Measurements from ENCODE around the gene NUP43.
"Not testable (repeated sequence)": the region's sequence is repeated elsewhere in the genome, so short reads cannot be mapped to it uniquely, and the experiment has no call there.

The NUP43 gene

DNA sequence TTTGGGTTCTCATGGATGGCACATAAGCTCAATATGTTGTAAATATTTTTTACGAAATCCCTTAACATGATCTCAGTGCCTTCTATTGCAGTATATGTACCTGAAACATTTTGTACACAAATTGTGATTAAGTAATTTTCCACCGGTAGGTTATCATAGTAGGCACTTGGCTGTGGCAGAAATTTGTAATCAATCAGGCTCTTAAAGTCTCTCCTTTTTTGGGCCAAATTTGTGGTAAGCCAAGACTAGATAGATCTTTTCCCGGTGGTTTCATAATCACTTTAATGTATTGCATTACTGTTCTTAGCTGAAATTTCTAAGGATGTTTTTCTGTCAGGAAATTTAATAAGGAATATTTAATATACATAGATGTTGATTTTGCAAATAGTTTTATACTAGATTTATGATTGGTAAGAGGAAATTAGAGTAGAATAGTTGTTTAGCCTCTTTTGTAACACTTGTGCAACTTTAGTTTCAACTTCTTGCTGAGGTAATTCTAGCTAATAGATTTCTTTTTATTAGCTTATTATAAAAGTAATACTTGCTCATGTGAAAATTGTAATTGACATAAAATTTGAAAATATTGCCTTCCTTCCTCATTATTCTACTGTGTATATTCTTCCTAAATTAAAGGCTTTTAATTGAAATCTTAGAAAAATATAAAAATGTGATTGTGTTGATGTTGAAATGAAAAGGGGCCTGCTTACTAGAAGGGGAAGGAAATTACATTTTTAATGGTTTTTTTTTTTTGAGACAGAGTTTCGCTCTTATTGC is 6.5 kb upstream of the NUP43 start:
- Mint-ChIP-seq H3K27me3 (no peaks in the 10 kb centered on the region), H3K4me3 (no peak overlapping the region), H3K9me3 (no peaks in the 10 kb centered on the region), H3K27ac (no peak overlapping the region), H3K4me1 (peaks cover 30% of the 10 kb centered on the region)
- DNase-seq: no peak
- ATAC-seq: no peak

DNA sequence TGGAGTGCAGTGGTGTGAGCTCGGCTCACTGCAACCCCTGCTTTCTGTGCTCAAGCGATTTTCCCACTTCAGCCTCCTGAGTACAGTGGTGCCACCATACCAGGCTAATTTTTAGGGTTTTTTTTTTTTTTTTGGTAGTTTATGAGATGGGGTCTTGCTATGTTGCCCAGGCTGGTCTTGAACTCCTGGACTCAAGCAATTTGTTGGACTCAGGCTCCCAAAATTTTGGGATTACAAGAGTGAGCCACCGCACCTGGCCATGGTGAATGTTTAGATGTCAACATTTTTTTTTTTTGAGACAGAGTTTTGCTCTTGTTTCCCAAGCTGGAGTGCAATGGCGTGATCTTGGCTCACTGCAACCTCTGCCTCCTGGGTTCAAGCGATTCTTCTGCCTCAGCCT is 5.6 kb upstream of the NUP43 start:
- DNase-seq, ATAC-seq, H3K27me3 Mint-ChIP-seq, H3K9me3 Mint-ChIP-seq, H3K27ac Mint-ChIP-seq: not testable (repeated sequence)
- peaks cover 39% of the 10 kb centered on the region for H3K4me1 Mint-ChIP-seq
- H3K4me3 Mint-ChIP-seq: peak overlapping the region in 1 of 2 donors; percentile 12

DNA sequence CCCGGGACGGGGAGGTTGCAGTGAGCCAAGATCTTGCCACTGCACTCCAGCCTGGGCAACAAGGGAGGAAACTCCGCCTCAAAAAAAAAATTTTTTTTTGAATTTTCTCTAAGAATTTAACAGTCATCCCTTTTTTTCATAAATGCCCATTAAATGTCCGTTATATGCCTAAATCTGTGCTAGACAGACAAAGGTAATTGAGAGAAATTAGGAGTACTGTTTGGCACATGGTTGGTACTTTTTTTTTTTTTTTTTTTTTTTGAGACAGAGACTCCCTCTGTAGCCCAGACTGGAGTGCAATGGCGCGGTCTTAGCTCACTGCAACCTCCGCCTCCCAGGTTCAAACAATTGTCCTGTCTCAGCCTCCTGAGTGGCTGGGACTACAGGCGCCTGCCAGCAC is 4.9 kb upstream of the NUP43 start:
- peaks cover 44% of the 10 kb centered on the region for H3K4me1 Mint-ChIP-seq
- ATAC-seq: no peak
- H3K27me3 Mint-ChIP-seq: no peaks in the 10 kb centered on the region

DNA sequence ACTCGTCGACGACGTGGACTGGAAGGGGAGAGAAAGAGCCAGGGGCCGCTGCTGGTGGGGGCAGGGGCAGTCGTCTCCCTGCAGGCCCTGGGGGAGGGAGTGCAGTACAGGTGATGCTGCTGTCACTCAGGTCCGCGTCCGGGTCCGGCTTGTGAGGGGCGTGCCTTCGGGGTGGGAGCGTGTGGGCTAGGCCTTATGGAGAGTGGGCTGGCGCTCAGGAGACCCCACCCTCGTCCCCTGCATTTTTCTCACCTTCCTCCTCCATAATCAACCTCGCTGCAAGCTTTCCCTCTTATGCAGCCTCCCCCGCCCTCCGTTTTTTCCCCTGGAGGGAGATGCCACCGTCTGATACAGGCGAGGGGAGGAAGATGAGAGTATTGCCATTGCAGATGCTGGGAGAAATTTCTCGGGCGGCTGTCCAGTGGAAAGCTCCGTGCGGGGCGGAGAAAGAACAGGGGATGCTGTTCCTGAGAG is 3.8 kb upstream of the NUP43 start:
- Mint-ChIP-seq H3K4me3 (peak overlapping the region; percentile 89 to 98), H3K27ac (peak overlapping the region; percentile 82 to 94), H3K9me3 (no peaks in the 10 kb centered on the region), H3K27me3 (no peaks in the 10 kb centered on the region), H3K4me1 (peaks cover 50% of the 10 kb centered on the region)
- ATAC-seq (peak; percentile 51), DNase-seq (peak; percentile 67 to 68)

More for the DNA sequence above, 4.9 kb upstream of the NUP43 start:
- Mint-ChIP-seq H3K27ac (no peak overlapping the region), H3K4me3 (peak overlapping the region; percentile 89 to 98), H3K9me3 (no peaks in the 10 kb centered on the region)
- DNase-seq: no peak

DNA sequence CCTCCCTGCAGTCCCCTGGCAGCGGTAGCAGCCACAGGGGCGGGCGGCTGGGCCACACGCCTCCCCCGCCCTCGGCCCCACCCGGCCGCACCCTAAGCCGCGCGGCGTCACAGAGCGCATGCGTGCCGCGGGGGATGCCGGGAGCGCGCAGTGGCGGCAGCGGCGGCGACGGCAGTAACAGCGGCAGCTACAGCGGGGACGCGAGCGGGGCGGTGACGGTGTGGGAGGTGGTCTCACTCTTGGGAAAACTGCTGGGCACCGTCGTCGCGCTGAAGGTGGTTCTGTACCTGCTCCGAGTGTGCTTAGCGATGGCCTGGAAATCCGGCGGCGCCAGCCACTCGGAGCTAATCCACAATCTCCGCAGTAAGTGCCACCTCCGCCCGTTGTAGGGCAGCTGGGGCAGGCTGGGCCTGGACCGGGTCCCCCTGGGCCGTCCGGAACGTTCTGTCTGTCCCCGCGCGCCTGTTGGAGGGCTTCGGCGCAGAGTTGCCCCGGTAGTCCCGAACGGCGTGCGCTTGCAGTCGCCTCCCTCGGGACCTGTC is 3.3 kb upstream of the NUP43 start, which contains the start of gene PCMT1:
Gene PCMT1 (plus strand): TSS at position 148 of the 542 bp plus-strand sequence. CDS start 161 bp downstream, at position 309.
- H3K4me1 Mint-ChIP-seq: peaks cover 51% of the 10 kb centered on the region

DNA sequence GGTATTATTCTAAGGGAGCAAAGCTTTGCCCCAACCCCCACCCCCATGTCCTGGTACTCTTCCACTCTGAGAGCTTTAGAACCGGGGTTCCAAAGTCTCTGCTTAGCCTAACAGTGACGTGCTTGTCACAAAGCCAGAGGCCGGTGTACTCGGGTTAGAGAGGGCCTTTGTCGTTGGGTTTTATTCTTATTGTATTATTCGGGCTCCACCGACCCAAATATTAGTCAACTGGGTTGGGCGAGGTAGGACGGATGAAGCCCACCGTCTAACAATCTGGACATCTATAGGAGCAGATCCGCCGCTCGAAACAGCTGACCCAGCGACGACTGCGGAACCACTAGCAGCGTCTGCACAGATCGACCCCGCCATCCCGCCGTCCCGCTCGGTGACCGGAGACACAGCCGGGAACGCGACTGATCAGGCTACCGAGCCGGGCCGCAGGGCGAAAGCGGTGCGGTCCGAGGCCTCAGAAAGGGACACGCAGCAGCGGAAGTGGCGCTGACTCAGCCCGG is 2.8 kb upstream of the NUP43 start:
- Mint-ChIP-seq H3K4me3 (peak overlapping the region; percentile 89 to 98), H3K27ac (peak overlapping the region; percentile 92 to 94), H3K4me1 (peaks cover 51% of the 10 kb centered on the region)
- not testable (repeated sequence) for DNase-seq, H3K9me3 Mint-ChIP-seq, H3K27me3 Mint-ChIP-seq
- ATAC-seq: peak; percentile 40

More for the DNA sequence above, 3.3 kb upstream of the NUP43 start, which contains the start of gene PCMT1:
- no peaks in the 10 kb centered on the region for H3K9me3 Mint-ChIP-seq
- ATAC-seq: peak; percentile 91
- H3K27me3 Mint-ChIP-seq: no peaks in the 10 kb centered on the region
- DNase-seq: peak; percentile 95 to 97
- peak within 1 kb of the TSS; percentile 92 to 94 for H3K27ac Mint-ChIP-seq
- H3K4me3 Mint-ChIP-seq: peak within 1 kb of the TSS; percentile 89 to 98

DNA sequence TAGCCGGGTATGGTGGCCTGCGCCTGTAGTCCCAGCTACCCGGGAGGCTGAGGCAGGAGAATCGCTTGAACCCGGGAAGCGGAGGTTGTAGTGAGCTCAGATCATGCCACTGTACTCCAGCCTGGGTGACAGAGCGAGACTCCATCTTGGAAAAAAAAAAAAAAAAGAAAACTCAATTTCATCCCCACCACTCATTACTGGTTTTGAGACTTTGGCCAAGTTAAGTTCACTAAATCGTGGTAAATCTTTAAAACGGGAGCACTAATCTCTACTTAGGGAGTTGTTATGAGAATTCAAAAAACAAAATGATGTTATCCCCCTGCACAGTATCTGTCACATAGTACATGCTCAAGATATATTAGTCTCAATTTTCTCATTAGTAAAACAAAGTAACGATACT is 1.1 kb downstream of the NUP43 start:
- peaks cover 30% of the 10 kb centered on the region for H3K4me1 Mint-ChIP-seq
- not testable (repeated sequence) for H3K27me3 Mint-ChIP-seq, ATAC-seq, H3K9me3 Mint-ChIP-seq, DNase-seq
- H3K4me3 Mint-ChIP-seq: peak overlapping the region; percentile 99 to 100
- H3K27ac Mint-ChIP-seq: peak overlapping the region; percentile 92 to 94

DNA sequence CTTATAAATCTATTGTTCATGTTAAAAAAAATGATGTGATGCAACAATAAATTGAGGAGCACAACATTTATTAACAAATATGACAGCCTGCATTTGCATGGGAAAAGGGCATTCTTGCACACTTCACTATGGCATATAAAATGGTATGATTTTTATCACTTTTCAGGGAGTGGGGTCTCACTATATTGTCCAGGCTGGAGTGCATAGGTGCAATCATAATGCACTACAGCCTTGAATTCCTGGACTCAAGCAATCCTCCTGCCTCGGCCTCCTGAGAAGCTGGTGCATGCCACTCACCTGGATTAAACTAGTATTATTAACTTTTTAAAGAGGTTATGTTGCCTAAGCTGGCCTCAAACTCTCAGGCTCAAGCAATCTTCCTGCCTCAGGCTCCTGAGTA is 11.4 kb downstream of the NUP43 start:
- Mint-ChIP-seq H3K4me3 (no peak overlapping the region), H3K9me3 (no peaks in the 10 kb centered on the region), H3K27ac (no peak overlapping the region), H3K4me1 (no peaks in the 10 kb centered on the region), H3K27me3 (no peaks in the 10 kb centered on the region)
- DNase-seq: no peak
- no peak for ATAC-seq

DNA sequence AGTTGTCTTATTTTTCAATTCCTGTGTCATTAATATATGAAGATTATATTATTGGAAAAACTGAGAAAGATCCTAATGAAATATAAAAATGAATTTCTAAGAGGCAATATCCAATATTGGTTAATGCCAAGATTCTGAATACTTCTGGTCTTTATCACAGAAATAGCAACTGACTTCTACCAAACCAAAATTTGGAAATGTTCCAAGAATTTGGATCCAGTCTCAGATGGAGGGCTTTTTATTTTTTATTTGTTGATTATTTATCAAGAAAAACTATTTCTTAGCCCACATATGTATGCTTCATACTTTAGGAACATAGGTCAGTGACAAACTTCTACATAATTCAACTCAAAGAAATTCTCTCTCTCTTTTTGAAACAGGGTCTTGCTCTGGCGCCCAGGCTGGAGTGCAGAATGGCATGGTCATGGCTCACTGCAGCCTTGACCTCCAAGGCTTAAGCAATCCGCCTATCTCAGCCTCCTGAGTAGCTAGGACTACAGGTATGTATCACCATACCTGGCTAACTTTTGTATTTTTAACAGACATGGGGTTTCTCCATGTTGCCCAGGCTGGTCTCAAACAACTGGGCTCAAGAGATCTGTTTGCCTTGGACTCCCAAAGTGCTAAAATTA is 13.1 kb downstream of the NUP43 start:
- no peak for DNase-seq
- Mint-ChIP-seq H3K4me3 (no peak overlapping the region), H3K4me1 (peaks cover 16% of the 10 kb centered on the region), H3K27me3 (no peaks in the 10 kb centered on the region), H3K9me3 (no peaks in the 10 kb centered on the region), H3K27ac (no peak overlapping the region)
- no peak for ATAC-seq

DNA sequence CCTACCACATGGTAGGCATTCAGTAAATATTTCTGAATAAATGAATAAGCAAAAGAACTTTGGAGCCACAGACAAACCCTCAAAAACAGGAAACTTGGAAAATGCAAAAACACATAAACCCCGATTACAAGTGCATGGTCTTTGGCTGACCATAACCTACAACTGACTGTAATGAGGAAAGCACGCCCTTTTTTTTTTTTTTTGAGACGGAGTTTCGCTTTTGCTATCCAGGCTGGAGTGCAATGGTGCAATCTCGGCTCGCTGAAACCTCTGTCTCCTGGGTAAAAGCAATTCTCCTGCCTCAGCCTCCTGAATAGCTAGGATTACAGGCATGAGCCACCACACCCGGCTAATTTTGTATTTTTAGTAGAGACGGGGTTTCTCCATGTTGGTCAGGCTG is 16.5 kb downstream of the NUP43 start:
- peaks cover 17% of the 10 kb centered on the region for H3K4me1 Mint-ChIP-seq
- ATAC-seq (no peak), DNase-seq (no peak)
- H3K27me3 Mint-ChIP-seq: no peaks in the 10 kb centered on the region
- H3K9me3 Mint-ChIP-seq: no peaks in the 10 kb centered on the region
- no peak overlapping the region for H3K4me3 Mint-ChIP-seq
- peak overlapping the region in 1 of 2 donors; percentile 26 for H3K27ac Mint-ChIP-seq

DNA sequence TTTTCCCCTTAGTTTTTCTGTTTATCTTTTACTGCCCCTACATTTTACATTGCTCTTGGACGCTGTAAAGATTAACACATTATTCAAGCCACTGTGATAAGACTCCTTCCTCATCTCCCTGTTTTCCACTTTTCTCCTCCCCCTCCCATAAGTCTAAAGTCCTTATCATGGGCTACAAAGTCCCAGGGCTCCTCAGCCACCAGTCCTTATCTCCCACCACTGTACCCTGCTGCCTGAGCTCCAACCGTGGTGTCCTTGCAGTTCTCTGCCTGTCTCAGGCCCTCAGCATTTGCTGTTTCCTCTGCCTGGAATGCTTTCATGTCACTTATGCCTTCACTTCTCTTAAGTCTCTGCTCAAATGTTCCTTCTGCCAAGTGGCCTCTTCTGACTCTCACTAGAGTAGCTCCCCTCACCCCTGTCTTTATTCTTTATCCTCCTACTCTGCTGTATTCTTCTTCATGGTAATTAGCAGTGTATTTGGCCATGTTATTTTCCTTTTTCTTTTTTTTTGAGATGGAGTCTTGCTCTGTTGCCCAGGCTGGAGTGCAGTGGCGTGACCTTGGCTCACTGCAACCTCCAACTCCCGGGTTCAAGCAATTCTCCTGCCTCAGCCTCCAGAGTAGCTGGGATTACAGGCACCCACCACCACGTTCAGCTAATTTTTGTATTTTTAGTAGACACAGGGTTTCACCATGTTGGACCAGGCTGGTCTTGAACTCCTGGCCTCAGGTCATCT is 17.7 kb downstream of the NUP43 start:
- no peaks in the 10 kb centered on the region for H3K27me3 Mint-ChIP-seq
- DNase-seq (no peak), ATAC-seq (no peak)
- peak overlapping the region in 1 of 2 donors; percentile 59 for H3K27ac Mint-ChIP-seq
- no peak overlapping the region for H3K4me3 Mint-ChIP-seq
- H3K4me1 Mint-ChIP-seq: peaks cover 22% of the 10 kb centered on the region
- H3K9me3 Mint-ChIP-seq: no peaks in the 10 kb centered on the region

DNA sequence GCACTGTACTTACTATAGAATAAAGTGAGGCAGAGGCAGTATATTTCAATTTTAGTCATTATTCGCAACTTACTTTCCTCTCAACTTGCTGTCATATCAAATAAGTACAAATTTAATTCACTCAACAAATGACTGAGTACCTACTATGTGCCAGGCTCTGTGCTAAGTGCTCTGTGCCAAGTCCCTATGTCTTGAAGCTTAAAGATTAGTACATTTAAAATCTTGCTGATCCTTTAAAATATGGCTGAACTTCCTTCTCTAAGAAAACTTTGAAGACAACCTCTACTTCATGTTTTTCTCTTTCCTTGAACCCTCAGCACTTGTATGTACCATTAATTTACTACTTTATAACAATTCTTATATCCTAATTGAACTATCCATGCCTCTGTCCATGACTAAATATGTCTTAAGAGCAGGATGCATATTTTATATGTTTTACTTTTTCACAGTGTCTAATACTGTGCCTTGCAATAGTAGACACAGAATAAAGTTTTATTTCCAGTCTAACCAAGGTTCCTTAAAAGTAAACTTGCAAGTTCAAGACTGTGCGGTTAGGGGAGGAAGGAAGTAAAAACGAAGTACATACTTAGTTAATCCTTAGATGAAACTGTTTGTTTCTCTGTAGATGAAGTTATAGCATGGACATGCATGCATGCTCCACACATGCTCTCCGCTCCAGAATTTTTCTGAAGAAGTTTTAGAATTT is 18.4 kb downstream of the NUP43 start:
- Mint-ChIP-seq H3K27ac (peak overlapping the region in 1 of 2 donors; percentile 59), H3K4me1 (peaks cover 23% of the 10 kb centered on the region), H3K4me3 (no peak overlapping the region), H3K27me3 (no peaks in the 10 kb centered on the region), H3K9me3 (no peaks in the 10 kb centered on the region)
- no peak for DNase-seq
- no peak for ATAC-seq

DNA sequence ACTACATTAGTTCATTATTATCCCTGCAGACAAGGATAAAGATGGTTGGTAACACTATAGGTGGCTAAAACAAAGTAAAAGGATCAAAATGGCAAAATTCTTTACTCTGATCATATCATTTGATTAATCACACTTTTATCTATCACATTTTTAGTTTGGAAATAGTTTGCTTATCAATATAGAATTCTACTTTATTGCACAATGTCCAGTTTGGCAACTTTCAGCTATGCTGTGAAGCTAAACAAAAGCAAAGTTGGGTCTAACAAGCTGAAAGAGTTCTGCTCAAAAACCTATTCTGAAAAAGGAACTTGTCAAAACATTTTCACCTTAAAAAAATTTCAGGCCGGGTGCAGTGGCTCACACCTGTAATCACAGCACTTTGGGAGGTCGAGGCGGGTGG is 20.5 kb downstream of the NUP43 start:
- H3K27ac Mint-ChIP-seq: no peak overlapping the region

DNA sequence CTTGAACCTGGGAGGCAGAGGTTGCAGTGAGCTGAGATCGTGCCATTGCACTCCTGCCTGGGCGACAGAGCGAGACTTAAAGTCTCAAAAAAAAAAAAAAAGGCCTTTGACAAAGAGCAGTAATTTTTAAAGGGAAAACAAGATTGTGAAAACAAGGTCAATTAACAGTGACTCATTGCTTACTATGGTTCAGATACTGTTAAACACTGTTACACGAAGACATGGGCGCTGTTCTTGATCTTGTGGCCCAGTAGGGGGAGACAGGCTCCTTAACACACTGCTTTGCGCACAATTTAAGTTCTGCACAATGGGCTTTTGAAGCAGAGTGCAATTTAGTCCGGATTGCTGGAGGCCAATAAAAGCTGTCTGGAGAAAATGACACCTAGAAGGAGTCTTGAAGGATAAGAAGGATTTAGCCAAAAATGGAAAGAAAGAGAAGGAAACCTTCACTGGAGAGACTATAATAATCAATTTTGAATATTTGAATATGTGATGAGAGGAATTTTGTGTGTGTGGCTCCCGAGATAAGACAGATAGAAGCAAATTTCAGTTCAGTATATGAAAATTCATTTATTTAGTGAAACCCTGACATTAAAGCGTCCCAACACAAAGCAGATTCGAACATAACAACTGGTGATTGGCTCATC is 22.4 kb downstream of the NUP43 start:
- H3K9me3 Mint-ChIP-seq: no peaks in the 10 kb centered on the region
- H3K27me3 Mint-ChIP-seq: no peaks in the 10 kb centered on the region
- H3K27ac Mint-ChIP-seq: no peak overlapping the region
- H3K4me1 Mint-ChIP-seq: peaks cover 14% of the 10 kb centered on the region
- H3K4me3 Mint-ChIP-seq: no peak overlapping the region
- DNase-seq (peak; percentile 33 to 45), ATAC-seq (peak; percentile 96)

More for the DNA sequence above, 20.5 kb downstream of the NUP43 start:
- no peak overlapping the region for H3K4me3 Mint-ChIP-seq
- H3K4me1 Mint-ChIP-seq: peaks cover 23% of the 10 kb centered on the region
- ATAC-seq (no peak), DNase-seq (no peak)
- no peaks in the 10 kb centered on the region for H3K27me3 Mint-ChIP-seq
- H3K9me3 Mint-ChIP-seq: no peaks in the 10 kb centered on the region

Measured in stimulated activated naive CD8-positive, alpha-beta T cell treated with anti-CD3 and anti-CD28 coated beads, Interleukin-15, amount 100 ng/mL, for 72 hours (primary cell).